ENCODE data around the gene ZBTB7C. TPM values are rescaled to one million over a fixed set of nuclear protein-coding genes. Genes with fewer than 3 reads are reported as not detected.

ZBTB7C gene
- total and polyA plus RNA-seq, 2 of the 4 experiments (the other 2 are of a cell fraction): not detected

- peaks cover 14% of the 10 kb centered on the region; the same call in 1 of the 2 replicates for H3K27me3 ChIP-seq (ENCODE audit: control insufficient read depth, insufficient read depth, low read length)
- no peak overlapping the region for H3K56ac ChIP-seq (ENCODE audit: extremely low read depth, insufficient read depth, low read length)
- H3K4ac ChIP-seq (ENCODE audit: low read depth, low read length): no peak overlapping the region
- H4K20me1 ChIP-seq (ENCODE audit: insufficient read depth, low read length): no peaks in the 10 kb centered on the region
- no peaks in the 10 kb centered on the region for H3K9me3 ChIP-seq (ENCODE audit: control insufficient read depth, insufficient read depth, low read length)
- BruUV-seq (replicated peaks): no TSS peak
- intact Hi-C loops (cut with micrococcal nuclease): no loop called here
- H2BK120ac ChIP-seq (ENCODE audit: low read depth, low read length): no peak overlapping the region
- in situ Hi-C loops (cut with MboI; ENCODE audit: low sequenced_read_pairs): no loop called here
- no peaks in the 10 kb centered on the region for H3K36me3 ChIP-seq (ENCODE audit: control insufficient read depth, insufficient read depth, low read length)
- no CpG with 5 or more reads among the region's 3 CpGs for WGBS, 2 experiments (ENCODE audit: extremely low coverage in 2 of 2, insufficient read length in 1 of 2)
- H3K4me3 ChIP-seq (ENCODE audit: insufficient read depth, low read depth, low read length): no peak overlapping the region
- H2AK9ac ChIP-seq (replicated peaks; ENCODE audit: low read depth, low read length, poor library complexity): no peak overlapping the region
- H3K4me1 ChIP-seq (ENCODE audit: control insufficient read depth, insufficient read depth, low read length): no peaks in the 10 kb centered on the region
- CTCF ChIA-PET: no interaction called here
- H2BK20ac ChIP-seq (ENCODE audit: low read depth, low read length): no peak overlapping the region
- H3K18ac ChIP-seq (ENCODE audit: low read depth, low read length): no peak overlapping the region
- no peak overlapping the region for H4K5ac ChIP-seq (ENCODE audit: low read depth, low read length)
- ATAC-seq (ENCODE audit: low read depth) (no peak), DNase-seq (no peak)
- TF ChIP-seq SMC3 (IDR thresholded peaks at IDR 0.05; ENCODE audit: low read depth, low read length) (no peak), CHD1 (IDR thresholded peaks at IDR 0.05; ENCODE audit: low read depth, low read length) (no peak), RCOR1 (IDR thresholded peaks at IDR 0.05; ENCODE audit: insufficient replicate concordance, low read length) (no peak), NFE2L2 (IDR thresholded peaks at IDR 0.05; ENCODE audit: low read depth, low read length) (no peak), FOS (IDR thresholded peaks at IDR 0.05; ENCODE audit: low read depth, low read length) (no peak), USF2 (IDR thresholded peaks at IDR 0.05; ENCODE audit: low read depth, low read length) (no peak), ELK1 (IDR thresholded peaks at IDR 0.05; ENCODE audit: borderline replicate concordance, low read depth, low read length) (no peak), MXI1 (IDR thresholded peaks at IDR 0.05; ENCODE audit: borderline replicate concordance, low read depth, low read length) (no peak), CEBPB (IDR thresholded peaks at IDR 0.05; ENCODE audit: low read depth, low read length) (no peak), MAZ (IDR thresholded peaks at IDR 0.05; ENCODE audit: borderline replicate concordance, low read depth, low read length) (no peak), BHLHE40 (IDR thresholded peaks at IDR 0.05; ENCODE audit: low read depth, low read length) (no peak), RAD21 (IDR thresholded peaks at IDR 0.05; ENCODE audit: low read length) (no peak), POLR2A (IDR thresholded peaks at IDR 0.05; ENCODE audit: low read depth, low read length) (no peak)
- H2BK5ac ChIP-seq (ENCODE audit: low read depth, low read length, poor library complexity, severe bottlenecking): no peak overlapping the region
- H3K23ac ChIP-seq (ENCODE audit: low read depth, low read length): no peak overlapping the region
- H2AFZ ChIP-seq (replicated peaks; ENCODE audit: low read length, poor library complexity): no peak overlapping the region
- H2BK15ac ChIP-seq (ENCODE audit: low read depth, low read length): no peak overlapping the region
- POLR2A ChIA-PET (ENCODE audit: unreplicated experiment): no interaction called here
- no peak overlapping the region for H3K9ac ChIP-seq (ENCODE audit: low read depth, low read length)
- H3K14ac ChIP-seq (replicated peaks; ENCODE audit: low read depth, low read length): no peak overlapping the region
- no peak overlapping the region for H3K27ac ChIP-seq (ENCODE audit: insufficient read depth, low read length)
- H2AK5ac ChIP-seq (ENCODE audit: low read depth, low read length): no peak overlapping the region
- no peaks in the 10 kb centered on the region for H3K79me1 ChIP-seq (ENCODE audit: low read depth in 1 of 2, low read length in 2 of 2)
- H4K91ac ChIP-seq (ENCODE audit: insufficient read depth, low read depth, low read length): no peak overlapping the region
- dilution Hi-C loops (cut with HindIII; ENCODE audit: low sequenced_read_pairs, unreplicated experiment): no loop called here
- no peaks in the 10 kb centered on the region for H3K9me1 ChIP-seq (ENCODE audit: insufficient read depth, low read length)
- no peak overlapping the region for H3K4me2 ChIP-seq (ENCODE audit: low read depth, low read length)
- no peak overlapping the region for H4K8ac ChIP-seq (ENCODE audit: low read depth in 2 of 2, low read length in 2 of 2)
Observed at GRCh38 chr18:48358868-48359267, 50.3 kb downstream of the ZBTB7C start.
